HG03457 (cell line): ENCODE measurements around the gene OR10G3.

Experiments used
- ATAC-seq: cut with Tn5 transposase; IDR thresholded peaks from one replicate; pipeline ENCODE4 v1.9.1; 2021; ENCODE audit warnings: moderate number of reproducible peaks; ENCODE audit not compliant: unreplicated experiment

The OR10G3 gene

GRCh38 chr14:21536418-21537089 is 43.3 kb downstream of the OR10G3 start:
- ATAC-seq: no peak

DNA sequence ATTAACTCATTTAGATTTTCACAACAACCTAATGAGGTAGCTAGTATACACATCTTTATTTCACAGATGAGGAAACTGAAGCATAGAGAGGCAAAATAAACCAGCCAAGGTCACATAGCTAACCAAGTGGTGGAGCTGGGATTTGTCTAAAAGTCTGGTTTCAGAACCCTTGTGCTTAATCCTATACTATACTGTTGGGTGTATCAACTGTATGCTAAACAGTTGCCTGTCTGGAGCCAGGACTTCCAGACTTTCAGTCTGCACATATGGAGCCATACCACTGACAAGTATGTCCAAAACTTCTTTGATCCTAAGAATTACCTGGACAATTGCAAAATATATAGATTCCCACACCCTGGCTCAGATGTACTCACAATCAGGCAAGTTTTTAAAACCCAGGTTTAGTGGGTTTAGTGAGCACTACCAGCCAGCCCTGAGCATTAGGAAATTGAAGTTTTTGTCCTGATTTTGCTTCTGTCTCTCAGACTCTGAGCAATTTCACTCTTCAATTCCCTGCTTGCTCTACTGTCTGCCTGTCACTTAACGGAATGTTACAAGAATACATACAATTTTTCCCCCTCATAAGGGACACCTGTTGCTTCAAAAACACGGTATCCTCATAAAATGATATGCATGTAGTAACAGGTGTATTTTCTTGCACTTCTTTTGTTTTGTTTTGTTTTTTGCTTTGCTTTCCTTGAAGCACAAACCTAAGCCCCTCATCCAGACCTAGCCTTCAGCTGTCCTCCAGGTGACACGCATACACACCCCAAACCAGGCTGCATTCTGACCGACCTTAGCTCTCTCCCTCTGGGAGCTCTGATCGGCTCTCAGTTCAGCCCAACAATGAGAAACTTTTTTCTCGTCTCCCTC is 44.1 kb downstream of the OR10G3 start:
- ATAC-seq: no peak

DNA sequence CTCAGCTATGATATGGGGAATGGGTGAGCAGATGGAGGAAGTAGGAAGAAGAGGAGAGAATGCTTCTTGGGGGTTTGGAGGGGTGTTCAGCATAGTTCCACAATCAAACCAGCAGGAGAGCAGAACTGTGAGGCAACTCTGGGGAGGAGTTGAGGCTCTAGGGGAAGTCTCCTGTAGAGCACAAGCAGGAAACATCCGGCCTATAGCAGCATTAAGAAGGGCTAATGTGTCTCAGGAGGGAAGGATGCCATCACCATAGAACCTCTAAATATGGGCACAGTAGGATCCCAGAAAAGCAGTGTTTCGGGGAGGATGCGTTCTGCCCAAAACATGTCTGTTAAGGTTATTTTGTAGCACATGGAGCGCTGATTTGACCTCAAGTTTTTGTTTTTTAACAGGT is 45.3 kb downstream of the OR10G3 start:
- ATAC-seq: no peak

- ATAC-seq: no peak
Observed at GRCh38 chr14:21533294-21533693, 46.6 kb downstream of the OR10G3 start.

- ATAC-seq: no peak
Observed at GRCh38 chr14:21529515-21529914, 50.4 kb downstream of the OR10G3 start.

GRCh38 chr14:21528381-21529348 is 51.2 kb downstream of the OR10G3 start:
- no peak for ATAC-seq

DNA sequence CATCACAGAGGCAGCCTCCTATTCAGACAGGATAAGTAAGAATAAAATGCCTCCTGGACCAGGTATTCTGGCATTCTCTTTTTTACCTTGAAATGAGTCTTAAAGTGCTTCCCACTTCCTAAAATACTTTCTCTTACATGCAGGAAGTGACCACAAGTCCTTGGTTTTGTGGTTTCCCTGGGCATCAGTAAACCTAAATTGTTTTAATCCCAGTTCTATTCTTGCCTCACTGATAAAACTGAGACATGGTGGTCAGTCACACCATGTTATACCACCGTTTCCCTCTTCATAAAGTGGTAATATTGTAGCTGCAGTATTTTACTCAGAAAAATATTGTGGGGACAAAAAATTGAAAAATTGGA is 52.6 kb downstream of the OR10G3 start:
- no peak for ATAC-seq

- ATAC-seq: no peak
Observed at GRCh38 chr14:21526672-21527317, 53.1 kb downstream of the OR10G3 start.

GRCh38 chr14:21525962-21526671 is 53.8 kb downstream of the OR10G3 start, which contains the start of gene SALL2:
TSS of gene SALL2 (minus strand) at chr14:21526346. CDS start at chr14:21526127, 219 bp downstream.
- ATAC-seq: no peak

DNA sequence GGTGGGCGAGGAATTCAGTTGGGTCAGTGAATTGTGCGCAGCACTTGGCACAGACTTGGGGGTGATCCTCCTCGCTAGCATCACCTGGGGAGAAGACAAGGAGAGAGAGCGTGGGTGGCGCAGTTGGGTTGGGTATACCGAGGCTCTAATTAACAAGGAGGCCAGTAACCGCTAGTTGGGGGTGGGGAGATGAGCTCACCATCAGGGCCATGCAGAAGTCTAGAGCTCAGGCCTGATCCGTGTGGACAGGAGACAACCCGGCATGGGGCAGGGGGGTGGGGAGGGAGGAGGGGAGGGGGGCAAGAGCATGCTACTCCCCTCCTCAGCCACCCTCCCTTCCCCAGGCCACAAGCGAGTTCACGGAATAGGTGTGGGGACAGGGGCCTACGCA is 54.3 kb downstream of the OR10G3 start:
- no peak for ATAC-seq

- ATAC-seq: no peak
Observed at GRCh38 chr14:21524575-21525490, 55.0 kb downstream of the OR10G3 start.

DNA sequence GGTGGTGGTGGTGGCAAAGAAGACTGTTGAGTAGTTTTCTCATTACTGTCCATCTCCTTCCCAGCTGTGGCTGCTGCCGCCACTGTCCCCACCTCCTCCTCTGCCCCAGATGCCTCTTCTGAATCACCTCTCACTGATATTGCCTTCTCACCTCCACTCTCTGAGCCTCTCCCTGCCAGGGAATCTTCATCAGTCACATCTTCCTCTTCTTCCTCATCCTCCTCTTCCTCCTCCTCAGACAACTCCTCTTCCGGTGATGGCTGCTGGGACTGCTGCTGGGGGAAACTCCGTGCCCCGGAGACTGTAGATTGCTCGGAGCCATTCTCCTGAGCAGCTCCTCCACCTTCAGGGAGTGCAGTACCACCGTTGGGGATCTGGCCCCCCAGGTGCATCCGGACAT is 56.7 kb downstream of the OR10G3 start:
- ATAC-seq: no peak

DNA sequence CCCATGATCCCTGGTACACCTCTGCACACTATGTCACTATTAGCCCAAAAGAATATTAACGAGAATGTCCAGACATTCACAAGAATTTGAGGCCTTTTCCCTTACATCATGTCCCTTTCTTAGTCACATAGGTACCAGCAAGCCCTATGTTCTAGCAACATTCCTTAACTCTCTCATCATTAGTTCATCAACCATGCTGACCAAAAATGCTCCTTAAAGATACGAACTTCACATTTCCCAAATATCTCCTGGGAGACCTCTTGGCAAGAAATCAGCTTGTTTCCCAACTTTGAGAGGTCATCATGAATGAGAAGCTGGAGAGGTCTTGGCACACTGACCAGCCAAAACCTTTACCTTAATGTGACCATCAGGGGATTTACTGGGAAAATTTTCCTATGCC is 58.4 kb downstream of the OR10G3 start:
- no peak for ATAC-seq

DNA sequence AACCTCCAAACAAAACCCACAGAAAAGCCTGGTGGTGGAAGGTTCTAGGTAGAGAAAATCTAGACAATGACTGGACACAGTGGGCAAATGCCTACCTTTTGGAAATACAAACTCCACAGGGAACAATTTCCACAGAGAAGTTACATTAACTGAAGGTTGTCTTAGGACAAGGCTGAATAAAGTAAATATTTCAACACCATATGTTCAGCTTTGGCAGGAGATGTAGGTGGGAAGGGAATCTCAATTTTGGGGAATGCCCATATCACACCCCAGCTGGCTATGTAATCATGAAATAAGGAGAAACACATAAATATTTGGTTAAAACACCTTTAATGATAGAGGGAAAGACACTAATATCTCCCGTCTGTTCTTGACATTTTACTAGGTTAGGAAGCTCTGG is 59.1 kb downstream of the OR10G3 start:
- no peak for ATAC-seq

DNA sequence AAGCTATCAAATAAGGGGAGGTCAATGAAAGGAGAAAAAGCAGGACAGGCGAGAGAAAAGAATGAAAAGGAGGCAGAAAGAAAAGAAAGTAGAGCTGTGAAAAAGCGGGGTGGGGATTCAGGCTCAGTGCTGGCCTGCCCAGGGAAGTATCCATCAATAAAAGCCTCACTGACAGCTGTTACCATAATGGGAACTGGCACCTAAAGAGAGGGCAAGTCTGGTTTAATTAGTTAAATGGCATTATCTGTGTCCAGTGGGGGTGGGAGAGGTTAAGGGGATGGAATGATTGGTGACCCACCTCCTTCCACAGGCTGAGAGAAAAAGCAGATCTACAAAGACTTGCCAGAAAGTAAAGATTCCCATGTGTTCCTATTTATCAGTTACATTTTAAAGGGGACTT is 61.2 kb downstream of the OR10G3 start:
- no peak for ATAC-seq
